Left colon (tissue), 2 donors: ENCODE measurements around the gene EIPR1. TPM values are rescaled to one million over a fixed set of nuclear protein-coding genes. Genes with fewer than 3 reads are reported as not detected.

Source experiments
- ATAC-seq: fragments of 200-7000 bp; cut with Tn5 transposase; one replicate; pipeline ENCODE4 v1.9.1; 2020; ENCODE audit warnings: mild to moderate bottlenecking, moderate library complexity
- DNase-seq, 2 donors: peaks; one replicate each; pipeline ENCODE4 v3.0.0-alpha.2; 2020
- intact Hi-C, 2 donors: fragments of 100-400 bp; cut with DNase I in 1 of 2; cut with micrococcal nuclease in 1 of 2; formaldehyde crosslinking; loops; one replicate each; pipeline versions ENCODE4 v1.11.2 to v1.14.0; 2022; cut with DNase I, micrococcal nuclease
- total RNA-seq, 2 donors: library from RNA; stranded (reverse); fragmentation: NEBNext Ultra II Directional; extraction: Animal tissue kit (Norgen Biotek cat#: 25700); gene quantifications; one replicate each; pipeline ENCODE4 v1.2.1, GENCODE V29; 2021
- donor health status: DM: no; HTN: no; CAD: no.
- donor health status: DM: yes; HTN: yes; CAD: no.

The EIPR1 gene
- total RNA-seq, 2 donors from 2014 or later, result 21.3 to 25.8 TPM

DNA sequence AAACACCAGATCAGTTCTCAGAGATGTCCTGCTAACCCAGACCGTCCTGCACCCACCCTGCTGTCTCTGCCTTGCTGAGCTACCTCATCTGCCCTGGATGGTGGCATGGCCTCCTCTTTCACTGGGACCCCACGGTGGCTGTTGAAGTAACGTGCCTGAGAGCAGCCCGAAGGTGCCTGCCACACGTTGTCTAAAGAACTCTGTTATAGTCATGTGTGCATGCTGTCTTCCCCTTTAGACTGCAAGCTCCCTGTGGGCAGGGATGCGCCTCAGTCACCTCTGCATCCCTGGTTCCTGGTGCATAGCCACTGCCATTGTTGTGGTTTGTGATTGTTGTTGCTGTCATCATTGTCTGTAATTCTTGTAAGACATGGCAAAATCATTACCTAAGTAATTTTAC lies 235.9 kb downstream of the EIPR1 start:
- no peak for DNase-seq
- no peak for ATAC-seq
- intact Hi-C loops, result no loop called here

DNA sequence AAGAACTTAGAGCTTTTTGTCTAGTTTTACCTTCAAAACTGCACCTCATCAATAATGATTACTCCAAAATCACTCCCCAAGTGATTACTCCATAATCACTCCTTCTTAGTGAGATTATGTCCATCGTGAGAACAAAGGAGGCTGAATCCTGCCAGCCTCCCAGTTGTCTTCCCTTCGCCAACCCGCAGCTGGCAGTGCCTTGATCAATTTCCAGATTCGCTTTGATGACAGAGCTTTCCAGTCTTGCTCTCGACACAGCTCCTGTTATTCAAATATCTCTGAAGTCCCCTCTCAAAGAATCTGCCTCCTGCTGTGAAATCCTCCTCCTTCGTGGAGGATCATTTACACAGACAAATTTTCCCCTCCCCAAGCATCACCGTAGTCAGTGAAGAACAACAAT lies 237.7 kb downstream of the EIPR1 start:
- intact Hi-C loops, result no loop called here
- ATAC-seq (no peak), DNase-seq (no peak)

Other genes with a start within 250 kb of the EIPR1 start
- gene TRAPPC12, start 1.9 kb upstream of the EIPR1 start, total RNA-seq, result 100 to 1,000 TPM in 1 of 2 donors, 10 to 100 TPM in 1; 74.2 to 105 TPM
- gene ADI1, start 141.7 kb upstream of the EIPR1 start, total RNA-seq, result 100 to 1,000 TPM in 1 of 2 donors, 10 to 100 TPM in 1; 64.3 to 105 TPM
- gene RNASEH1, start 180.5 kb upstream of the EIPR1 start, total RNA-seq, result 10 to 100 TPM; 14.4 to 14.7 TPM
- 100 to 1,000 TPM; 894 to 955 TPM for gene RPS7, start 197.4 kb upstream of the EIPR1 start, total RNA-seq
- gene COLEC11, start 217.3 kb upstream of the EIPR1 start, total RNA-seq, result 1 to 10 TPM in 1 of 2 donors, under 1 TPM in 1; 0.85 to 1.2 TPM